Measurements from ENCODE around the gene TRIM51.
"Not testable (repeated sequence)": the region's sequence is repeated elsewhere in the genome, so short reads cannot be mapped to it uniquely, and the experiment has no call there.

The TRIM51 gene

GRCh38 chr11:55882997-55883396, at the start of gene TRIM51:
Gene TRIM51, plus strand, starts transcription at chr11:55883297. Its CDS starts 2,132 bp downstream, at chr11:55885429.
- not testable (repeated sequence) for DNase-seq

GRCh38 chr11:55838452-55838851, 44.6 kb upstream of the TRIM51 start, which contains the start of gene OR5D16:
Gene OR5D16, plus strand, starts transcription at chr11:55838752. Its CDS starts 0 bp downstream, at chr11:55838752.
- DNase-seq: no peak

GRCh38 chr11:55847453-55847852, 35.6 kb upstream of the TRIM51 start:
- no peak for DNase-seq

GRCh38 chr11:55849037-55849436, 34.1 kb upstream of the TRIM51 start:
- DNase-seq: no peak

GRCh38 chr11:55852141-55852540, 31.0 kb upstream of the TRIM51 start:
- DNase-seq: no peak

- no peak for DNase-seq
These were observed 28.4 kb upstream of the TRIM51 start for GRCh38 chr11:55854704-55855103.

- not testable (repeated sequence) for DNase-seq
These were observed 15.7 kb upstream of the TRIM51 start for GRCh38 chr11:55867354-55867753.

GRCh38 chr11:55872731-55873130, 10.4 kb upstream of the TRIM51 start:
- not testable (repeated sequence) for DNase-seq

GRCh38 chr11:55873146-55873545, 10.0 kb upstream of the TRIM51 start:
- not testable (repeated sequence) for DNase-seq

GRCh38 chr11:55884995-55885394, 1.9 kb downstream of the TRIM51 start:
- not testable (repeated sequence) for DNase-seq

- DNase-seq: not testable (repeated sequence)
These were observed 2.4 kb downstream of the TRIM51 start for GRCh38 chr11:55885481-55885880.

- DNase-seq: no peak
These were observed 12.1 kb downstream of the TRIM51 start for GRCh38 chr11:55895216-55895615.

GRCh38 chr11:55902308-55902707, 19.2 kb downstream of the TRIM51 start:
- no peak for DNase-seq

GRCh38 chr11:55914482-55914881, 31.4 kb downstream of the TRIM51 start, which contains the start of gene OR5W2:
Gene OR5W2, minus strand, starts transcription at chr11:55914582. Its CDS starts 0 bp downstream, at chr11:55914582.
- no peak for DNase-seq

GRCh38 chr11:55920537-55920936, 37.4 kb downstream of the TRIM51 start:
- DNase-seq: no peak

- DNase-seq: no peak
These were observed 53.2 kb downstream of the TRIM51 start, which contains the start of gene OR5I1 for GRCh38 chr11:55936300-55936699. Gene OR5I1, minus strand, starts transcription at chr11:55936400. Its CDS starts 0 bp downstream, at chr11:55936400.
